Mucosa of descending colon (tissue), 3 donors: ENCODE measurements around the gene ZFAND3. TPM values are rescaled to one million over a fixed set of nuclear protein-coding genes. Genes with fewer than 3 reads are reported as not detected.

Experiments used
- ATAC-seq: fragments of 200-7000 bp; cut with Tn5 transposase; one replicate; pipeline ENCODE4 v1.9.1; 2020; ENCODE audit warnings: mild to moderate bottlenecking, moderate library complexity
- DNase-seq, 3 donors: peaks; one replicate each; pipeline ENCODE4 v3.0.0-alpha.2; 2020
- H3K36me3 ChIP-seq: fragments of 200-600 bp; one replicate; pipeline ENCODE4 v1.8.0; 2021; ENCODE audit warnings: low read depth, mild to moderate bottlenecking
- H3K4me1 ChIP-seq: fragments of 200-600 bp; one replicate; pipeline ENCODE4 v1.8.0; 2021; ENCODE audit warnings: low read depth, mild to moderate bottlenecking
- H3K4me3 ChIP-seq: fragments of 200-600 bp; one replicate; pipeline ENCODE4 v1.8.0; 2021; ENCODE audit warnings: mild to moderate bottlenecking
- H3K9me3 ChIP-seq: fragments of 200-600 bp; one replicate; pipeline ENCODE4 v1.8.0; 2021; ENCODE audit warnings: mild to moderate bottlenecking
- intact Hi-C, 2 donors: fragments of 100-400 bp; cut with DNase I in 1 of 2; cut with micrococcal nuclease in 1 of 2; formaldehyde crosslinking; loops; one replicate each; pipeline versions ENCODE4 v1.11.0 to v1.11.1; 2022; cut with DNase I, micrococcal nuclease
- total RNA-seq, 3 donors: library from RNA; stranded (reverse); fragmentation: NEBNext Ultra II Directional in 2 of 3; extraction: Animal tissue kit (Norgen Biotek cat#: 25700) in 2 of 3; gene quantifications; one replicate each; pipeline versions ENCODE4 v1.2.1 to v1.2.4, GENCODE V29; 2021 to 2023
- TF ChIP-seq, protein P1 (sequence below): fragments of 200-600 bp; IDR thresholded peaks from one replicate; pipeline ENCODE4 v1.8.0; 2022; ENCODE audit warnings: antibody characterized with exemption, mild to moderate bottlenecking
- donor health status: DM: no; HTN: no; CAD: no; lungs with moderate emphysema.
- donor health status: DM: no; HTN: no; CAD: no.
- donor health status: DM: no; HTN: yes; CAD: no.

The ZFAND3 gene
- total RNA-seq, 3 donors from 2014 or later, result 63.9 to 84.0 (median 82.2) TPM

DNA sequence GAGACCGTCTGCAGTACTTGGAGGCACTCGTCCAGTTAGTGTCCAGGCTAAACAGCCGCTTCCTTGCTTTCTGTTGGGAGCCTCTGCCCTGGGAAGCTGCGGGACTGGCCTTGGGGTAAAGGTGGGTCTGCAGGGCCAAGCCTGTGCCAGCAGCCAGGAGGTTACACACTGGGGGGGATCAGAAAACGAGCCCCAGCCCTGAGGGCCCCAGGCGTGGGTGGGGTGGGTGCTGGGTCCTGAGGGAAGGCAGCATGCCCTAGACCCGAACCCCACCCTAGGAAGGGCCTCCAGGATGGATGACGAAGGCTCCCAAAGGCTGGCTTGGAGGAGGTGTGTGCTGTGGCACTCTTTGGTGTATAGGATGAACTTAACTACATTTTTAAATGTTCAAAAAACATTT lies 335.2 kb downstream of the ZFAND3 start:
- intact Hi-C loops, result no loop called here
- Histone ChIP-seq H3K4me3 (no peak overlapping the region), H3K4me1 (no peaks in the 10 kb centered on the region), H3K9me3 (no peaks in the 10 kb centered on the region), H3K36me3 (no peaks in the 10 kb centered on the region)
- DNase-seq, result no peak
- TF ChIP-seq, protein P1, sequence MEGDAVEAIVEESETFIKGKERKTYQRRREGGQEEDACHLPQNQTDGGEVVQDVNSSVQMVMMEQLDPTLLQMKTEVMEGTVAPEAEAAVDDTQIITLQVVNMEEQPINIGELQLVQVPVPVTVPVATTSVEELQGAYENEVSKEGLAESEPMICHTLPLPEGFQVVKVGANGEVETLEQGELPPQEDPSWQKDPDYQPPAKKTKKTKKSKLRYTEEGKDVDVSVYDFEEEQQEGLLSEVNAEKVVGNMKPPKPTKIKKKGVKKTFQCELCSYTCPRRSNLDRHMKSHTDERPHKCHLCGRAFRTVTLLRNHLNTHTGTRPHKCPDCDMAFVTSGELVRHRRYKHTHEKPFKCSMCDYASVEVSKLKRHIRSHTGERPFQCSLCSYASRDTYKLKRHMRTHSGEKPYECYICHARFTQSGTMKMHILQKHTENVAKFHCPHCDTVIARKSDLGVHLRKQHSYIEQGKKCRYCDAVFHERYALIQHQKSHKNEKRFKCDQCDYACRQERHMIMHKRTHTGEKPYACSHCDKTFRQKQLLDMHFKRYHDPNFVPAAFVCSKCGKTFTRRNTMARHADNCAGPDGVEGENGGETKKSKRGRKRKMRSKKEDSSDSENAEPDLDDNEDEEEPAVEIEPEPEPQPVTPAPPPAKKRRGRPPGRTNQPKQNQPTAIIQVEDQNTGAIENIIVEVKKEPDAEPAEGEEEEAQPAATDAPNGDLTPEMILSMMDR, result no peak
- ATAC-seq, result no peak

DNA sequence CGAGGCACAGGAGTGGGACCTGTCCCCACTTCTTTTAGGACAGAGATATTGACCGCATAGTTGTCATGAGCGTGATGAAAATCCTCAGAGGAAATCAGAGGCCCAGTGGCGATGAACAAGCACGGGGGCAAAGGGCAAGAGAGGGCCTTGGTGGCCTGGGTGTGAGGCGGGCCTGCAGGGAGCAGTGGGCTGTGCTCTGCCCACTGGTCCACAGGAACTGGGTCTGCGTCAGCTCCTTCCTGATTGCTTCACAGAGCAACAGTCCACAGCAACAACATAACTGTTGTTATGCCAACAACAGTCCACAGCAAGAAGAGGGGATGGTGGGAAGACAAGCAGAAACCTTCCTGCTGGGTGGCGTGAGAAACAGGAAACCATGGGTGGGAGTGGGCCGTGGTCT lies 335.6 kb downstream of the ZFAND3 start:
- H3K4me3 ChIP-seq, result no peak overlapping the region
- no peak for DNase-seq
- intact Hi-C loops, result no loop called here
- no peaks in the 10 kb centered on the region for H3K4me1 ChIP-seq
- TF ChIP-seq, protein P1, result no peak
- H3K36me3 ChIP-seq, result no peaks in the 10 kb centered on the region
- ATAC-seq, result peak; percentile 26
- H3K9me3 ChIP-seq, result no peaks in the 10 kb centered on the region

DNA sequence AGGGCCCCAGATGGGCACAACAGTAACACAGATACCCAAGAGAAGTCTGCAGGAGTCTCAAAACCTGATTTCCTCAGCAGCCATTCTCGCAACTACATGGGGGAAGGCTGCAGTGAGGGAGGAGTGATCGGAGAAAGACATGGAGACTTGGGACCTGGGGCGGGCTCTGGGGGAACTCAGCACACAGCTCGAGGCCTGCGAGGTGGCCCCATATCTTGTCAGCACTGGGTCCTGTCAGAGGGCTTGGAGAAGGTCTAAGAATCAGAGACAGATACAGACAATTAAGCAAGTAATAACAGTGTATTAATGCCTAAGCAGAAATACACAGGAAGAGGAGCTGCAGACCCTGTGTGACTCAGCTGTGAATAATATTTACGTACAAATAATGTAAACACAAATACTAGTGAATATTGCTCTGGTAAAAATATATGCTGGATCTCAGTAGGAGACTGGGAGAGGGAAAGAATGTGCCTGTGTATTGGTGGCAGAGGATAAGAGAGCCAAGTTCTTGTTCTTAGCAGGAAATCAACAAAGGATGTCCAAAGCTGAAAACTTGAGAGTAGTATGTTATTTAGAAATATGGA lies 336.2 kb downstream of the ZFAND3 start:
- Histone ChIP-seq H3K36me3 (no peaks in the 10 kb centered on the region), H3K9me3 (no peaks in the 10 kb centered on the region), H3K4me1 (no peaks in the 10 kb centered on the region), H3K4me3 (no peak overlapping the region)
- DNase-seq (no peak), ATAC-seq (no peak)
- TF ChIP-seq, protein P1, result no peak
- intact Hi-C loops, result no loop called here

DNA sequence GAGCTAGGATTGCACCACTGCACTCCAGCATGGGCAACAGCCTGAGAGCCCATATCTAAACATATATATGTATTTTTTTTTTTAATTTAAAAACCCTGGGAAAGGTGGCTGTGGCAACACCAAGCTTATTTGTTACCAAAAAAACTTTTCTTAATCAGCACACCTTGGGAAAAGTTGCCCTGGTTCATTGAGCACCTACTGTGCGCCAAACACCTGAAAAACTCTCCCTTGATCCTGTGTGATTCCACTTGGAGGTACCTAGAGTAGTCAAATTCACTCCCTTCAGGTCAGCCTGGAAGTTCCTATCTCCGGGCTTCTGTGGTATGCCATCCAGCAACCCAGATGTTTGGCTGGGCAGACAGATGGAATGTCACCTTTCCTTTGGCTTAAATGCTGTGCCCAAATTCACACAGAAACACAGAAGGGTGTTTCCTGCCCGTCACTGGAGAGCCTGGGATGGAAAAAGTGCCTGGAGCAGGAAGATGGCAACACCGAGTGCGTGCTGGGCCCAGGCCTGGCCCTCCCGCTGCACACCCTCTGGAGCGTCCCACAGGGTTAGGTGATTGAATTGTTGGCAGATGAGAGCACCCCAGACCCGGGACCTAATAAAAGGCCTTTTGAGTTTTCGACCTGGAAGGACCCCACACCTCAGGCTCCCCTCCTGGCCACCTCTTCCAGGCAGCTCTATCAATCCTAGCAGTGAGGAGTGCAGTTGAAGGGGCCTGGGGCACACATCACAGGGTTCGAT lies 337.5 kb downstream of the ZFAND3 start:
- Histone ChIP-seq H3K4me3 (no peak overlapping the region), H3K4me1 (no peaks in the 10 kb centered on the region), H3K9me3 (no peaks in the 10 kb centered on the region), H3K36me3 (no peaks in the 10 kb centered on the region)
- TF ChIP-seq, protein P1, result no peak
- DNase-seq (no peak), ATAC-seq (no peak)
- intact Hi-C loops, result no loop called here

DNA sequence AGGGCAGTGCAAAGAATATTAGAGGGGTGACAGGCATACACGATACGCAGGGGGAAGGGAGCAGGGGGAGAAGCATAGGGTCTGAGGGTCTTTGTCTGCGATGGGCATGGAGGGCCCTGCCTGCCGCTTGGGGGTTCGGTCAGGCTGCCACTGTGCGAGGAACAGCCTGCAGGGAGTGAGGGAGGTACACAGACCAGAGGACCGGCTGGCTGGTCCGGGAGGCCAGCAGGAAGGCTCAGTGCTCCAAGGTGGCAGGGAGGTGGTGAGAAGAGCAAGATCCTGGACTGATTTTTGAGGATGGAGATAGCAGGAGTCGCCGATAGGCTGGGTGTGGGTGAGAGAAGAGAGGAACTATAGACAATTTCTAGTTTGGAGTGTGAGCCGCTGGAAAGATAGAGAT lies 338.4 kb downstream of the ZFAND3 start:
- H3K4me1 ChIP-seq, result no peaks in the 10 kb centered on the region
- H3K9me3 ChIP-seq, result no peaks in the 10 kb centered on the region
- TF ChIP-seq, protein P1, result no peak
- intact Hi-C loops, result no loop called here
- ATAC-seq (no peak), DNase-seq (no peak)
- no peaks in the 10 kb centered on the region for H3K36me3 ChIP-seq
- no peak overlapping the region for H3K4me3 ChIP-seq
